Esophagus squamous epithelium (tissue), 4 donors: ENCODE measurements around the gene CNNM4.

Experiments
- CTCF ChIP-seq, 6 experiments: fragments of 450-650 bp in 4 of 6; fragments of 200-600 bp in 2 of 6; sonication (generic) in 2 of 6; IDR thresholded peaks; one replicate each; pipeline ENCODE4 v1.5.1; 2016 to 2019; ENCODE audit warnings: antibody characterized with exemption in 6 of 6, mild to moderate bottlenecking in 4 of 6, moderate library complexity in 4 of 6
- POLR2A ChIP-seq, 4 donors: fragments of 450-650 bp; IDR thresholded peaks; one replicate each; pipeline ENCODE4 v1.6.1; 2017; ENCODE audit warnings: antibody characterized with exemption in 4 of 4, mild to moderate bottlenecking in 4 of 4, moderate library complexity in 3 of 4

- TF ChIP-seq CTCF (IDR thresholded peaks at IDR 0.05) (no peak), POLR2A (IDR thresholded peaks at IDR 0.05) (no peak)
These were observed 60.5 kb downstream of the CNNM4 start for GRCh38 chr2:96821113-96821675.
